Tibial nerve (tissue), 3 donors: ENCODE data around the gene ARHGAP44.
A peak's percentile ranks its signal among the peaks of the same experiment; 100 is the strongest.

ENCODE experiments used
- POLR2A ChIP-seq, 2 donors: fragments of 450-650 bp; IDR thresholded peaks; one replicate each; pipeline ENCODE4 v1.6.1; 2017; ENCODE audit warnings: antibody characterized with exemption in 2 of 2, mild to moderate bottlenecking in 2 of 2, moderate library complexity in 2 of 2
- TF ChIP-seq, protein P1 (sequence below), 5 experiments: fragments of 200-600 bp in 3 of 5; fragments of 450-650 bp in 2 of 5; sonication (generic) in 3 of 5; IDR thresholded peaks; one replicate each; pipeline ENCODE4 v1.5.1; 2016 to 2019; ENCODE audit warnings: antibody characterized with exemption in 5 of 5, mild to moderate bottlenecking in 3 of 5, moderate library complexity in 2 of 5

DNA sequence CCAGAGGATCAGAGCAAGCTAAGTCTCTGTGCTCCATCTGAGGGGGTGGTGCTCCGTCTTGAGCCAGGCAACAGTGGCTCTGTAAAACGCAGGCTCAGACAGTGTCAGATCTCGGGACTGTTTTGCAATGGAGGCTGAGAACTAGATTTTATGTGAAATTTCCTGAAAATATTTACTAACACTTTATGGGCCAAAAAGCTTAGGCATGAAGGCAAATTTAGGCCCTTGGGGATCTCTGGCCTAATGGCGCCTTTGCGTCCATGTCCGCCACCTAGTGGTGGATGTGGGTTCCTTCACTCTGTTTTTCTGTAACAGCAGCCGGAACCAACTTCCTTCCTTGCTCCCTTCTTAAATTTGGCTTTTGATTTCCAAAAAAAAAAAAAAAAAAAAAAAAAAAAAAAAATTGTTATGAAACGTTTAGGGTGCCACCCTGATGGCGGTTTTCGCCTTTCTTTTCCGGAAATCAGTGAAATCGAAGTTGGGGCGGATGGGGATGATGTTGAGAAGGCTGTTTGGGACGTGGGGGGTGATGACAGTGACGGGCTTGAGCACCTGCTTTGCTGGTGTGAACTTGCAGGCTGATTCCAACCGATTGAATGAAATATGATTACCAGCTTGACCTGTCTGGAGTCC is 242.5 kb downstream of the ARHGAP44 start:
- no peak for TF ChIP-seq POLR2A (IDR thresholded peaks at IDR 0.05)
- TF ChIP-seq, protein P1, sequence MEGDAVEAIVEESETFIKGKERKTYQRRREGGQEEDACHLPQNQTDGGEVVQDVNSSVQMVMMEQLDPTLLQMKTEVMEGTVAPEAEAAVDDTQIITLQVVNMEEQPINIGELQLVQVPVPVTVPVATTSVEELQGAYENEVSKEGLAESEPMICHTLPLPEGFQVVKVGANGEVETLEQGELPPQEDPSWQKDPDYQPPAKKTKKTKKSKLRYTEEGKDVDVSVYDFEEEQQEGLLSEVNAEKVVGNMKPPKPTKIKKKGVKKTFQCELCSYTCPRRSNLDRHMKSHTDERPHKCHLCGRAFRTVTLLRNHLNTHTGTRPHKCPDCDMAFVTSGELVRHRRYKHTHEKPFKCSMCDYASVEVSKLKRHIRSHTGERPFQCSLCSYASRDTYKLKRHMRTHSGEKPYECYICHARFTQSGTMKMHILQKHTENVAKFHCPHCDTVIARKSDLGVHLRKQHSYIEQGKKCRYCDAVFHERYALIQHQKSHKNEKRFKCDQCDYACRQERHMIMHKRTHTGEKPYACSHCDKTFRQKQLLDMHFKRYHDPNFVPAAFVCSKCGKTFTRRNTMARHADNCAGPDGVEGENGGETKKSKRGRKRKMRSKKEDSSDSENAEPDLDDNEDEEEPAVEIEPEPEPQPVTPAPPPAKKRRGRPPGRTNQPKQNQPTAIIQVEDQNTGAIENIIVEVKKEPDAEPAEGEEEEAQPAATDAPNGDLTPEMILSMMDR (IDR thresholded peaks at IDR 0.05), result peak; percentile 37 to 83 (median 61)
